Measurements from ENCODE around the gene ZBTB46.

GRCh38 chr20:63747622-63748069, 83.4 kb downstream of the ZBTB46 start:
- TF ChIP-seq ATF2 (CRISPR knock-in tag; IDR thresholded peaks at IDR 0.05; ENCODE audit: borderline replicate concordance, low read depth): no peak
- TF ChIP-seq CTCF (IDR thresholded peaks at IDR 0.05): no peak
- TF ChIP-seq MAX (CRISPR knock-in tag; IDR thresholded peaks at IDR 0.05): no peak
- no peak for TF ChIP-seq FOXP4 (CRISPR knock-in tag; IDR thresholded peaks at IDR 0.05)
- TF ChIP-seq ATF6 (CRISPR knock-in tag; IDR thresholded peaks at IDR 0.05): no peak
- no peak for TF ChIP-seq RELA (CRISPR knock-in tag; IDR thresholded peaks at IDR 0.05; ENCODE audit: borderline replicate concordance)
- TF ChIP-seq SP1 (CRISPR knock-in tag; conservative IDR thresholded peaks at IDR 0.05): no peak
- no peak for TF ChIP-seq CREM (CRISPR knock-in tag; IDR thresholded peaks at IDR 0.05)
- TF ChIP-seq TCF7 (CRISPR knock-in tag; IDR thresholded peaks at IDR 0.05; ENCODE audit: low read depth): no peak
- TF ChIP-seq IRF2 (CRISPR knock-in tag; IDR thresholded peaks at IDR 0.05; ENCODE audit: borderline replicate concordance, low read depth): no peak
- TF ChIP-seq E2F4 (CRISPR knock-in tag; IDR thresholded peaks at IDR 0.05; ENCODE audit: borderline replicate concordance, low read depth): no peak
- no peak for TF ChIP-seq E2F1 (CRISPR knock-in tag; IDR thresholded peaks at IDR 0.05)
